NCI-H524 (cell line): ENCODE measurements around the gene KRTAP20-4.

ENCODE experiments used
- DNase-seq, 2 experiments: peaks; one replicate each; lab custom pipeline; 2025; lab: John Stamatoyannopoulos, UW

KRTAP20-4 gene

DNA sequence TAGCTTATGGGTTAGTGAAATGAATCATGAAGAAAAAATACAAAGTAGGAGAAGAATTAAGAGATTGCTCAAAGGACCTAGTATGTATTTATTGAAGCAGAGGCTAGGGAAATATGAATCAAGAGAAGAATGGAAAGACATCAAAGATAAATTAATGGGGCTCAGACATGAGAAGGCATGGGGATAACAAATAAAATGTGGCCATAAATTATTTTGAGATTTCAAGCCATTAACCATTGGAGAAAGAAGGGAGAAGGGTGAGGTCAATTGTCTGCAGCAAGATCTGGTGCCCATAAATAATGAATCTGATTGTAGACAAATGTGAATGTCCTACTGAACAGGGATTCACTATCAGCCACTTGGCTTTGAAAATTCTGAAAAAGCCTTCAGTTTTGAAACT lies 32.5 kb downstream of the KRTAP20-4 start:
- no peak for DNase-seq

DNA sequence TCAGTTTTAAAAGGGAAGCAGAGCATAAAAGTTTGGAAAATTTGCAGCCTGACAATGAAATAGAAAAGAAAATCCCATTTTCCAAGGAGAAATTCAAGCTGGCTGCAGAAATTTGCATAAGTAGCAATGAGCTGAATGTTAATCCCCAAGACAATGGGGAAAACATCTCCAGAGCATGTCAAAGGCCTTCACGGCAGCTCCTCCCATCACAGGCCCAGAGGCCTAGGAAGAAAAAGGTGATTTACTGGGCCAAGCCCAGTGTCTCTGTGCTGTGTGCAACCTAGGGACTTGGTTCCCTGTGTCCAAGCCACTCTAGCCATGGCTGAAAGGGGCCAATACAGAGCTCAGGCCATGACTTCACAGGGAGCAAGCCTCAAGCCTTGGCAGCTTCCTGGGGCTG lies 48.3 kb downstream of the KRTAP20-4 start:
- no peak for DNase-seq
